Measurements from ENCODE around the gene TSSK2.

- TF ChIP-seq CTCF (IDR thresholded peaks at IDR 0.05): no peak
- TF ChIP-seq POLR2A (IDR thresholded peaks at IDR 0.05): peak; percentile 35 to 94
These were observed 8.9 kb upstream of the TSSK2 start, which contains the start of gene DGCR2 for GRCh38 chr22:19122143-19122751.

Measured in thyroid gland (tissue), 4 donors.